GM06990 (cell line): Measurements from ENCODE around the gene TNIP2.
"Not testable (repeated sequence)": the region's sequence is repeated elsewhere in the genome, so short reads cannot be mapped to it uniquely, and the experiment has no call there.

Experiments used
- DNase-seq: peaks from one replicate; pipeline ENCODE4 v3.0.0-alpha.2; 2011; ENCODE audit not compliant: insufficient read length; ENCODE audit errors: extremely low read depth
- H3K27me3 ChIP-seq: replicated peaks from 2 replicates; pipeline ENCODE4 v1.6.0; 2011; ENCODE audit warnings: low read length; ENCODE audit not compliant: control insufficient read depth, insufficient read depth
- H3K36me3 ChIP-seq: 2 replicates; pipeline ENCODE4 v1.5.1; 2011; ENCODE audit warnings: low read length; ENCODE audit not compliant: control insufficient read depth, insufficient read depth
- H3K4me3 ChIP-seq: replicated peaks from 2 replicates; pipeline ENCODE4 v1.5.1; 2011; ENCODE audit warnings: low read depth, mild to moderate bottlenecking, control low read depth, low read length
- TF ChIP-seq, protein P1 (sequence below): IDR thresholded peaks from 2 replicates; pipeline ENCODE4 v1.5.1; 2011; ENCODE audit warnings: low read length, control low read depth, mild to moderate bottlenecking, inconsistent platforms; ENCODE audit not compliant: insufficient read depth, poor library complexity, severe bottlenecking

The TNIP2 gene

DNA sequence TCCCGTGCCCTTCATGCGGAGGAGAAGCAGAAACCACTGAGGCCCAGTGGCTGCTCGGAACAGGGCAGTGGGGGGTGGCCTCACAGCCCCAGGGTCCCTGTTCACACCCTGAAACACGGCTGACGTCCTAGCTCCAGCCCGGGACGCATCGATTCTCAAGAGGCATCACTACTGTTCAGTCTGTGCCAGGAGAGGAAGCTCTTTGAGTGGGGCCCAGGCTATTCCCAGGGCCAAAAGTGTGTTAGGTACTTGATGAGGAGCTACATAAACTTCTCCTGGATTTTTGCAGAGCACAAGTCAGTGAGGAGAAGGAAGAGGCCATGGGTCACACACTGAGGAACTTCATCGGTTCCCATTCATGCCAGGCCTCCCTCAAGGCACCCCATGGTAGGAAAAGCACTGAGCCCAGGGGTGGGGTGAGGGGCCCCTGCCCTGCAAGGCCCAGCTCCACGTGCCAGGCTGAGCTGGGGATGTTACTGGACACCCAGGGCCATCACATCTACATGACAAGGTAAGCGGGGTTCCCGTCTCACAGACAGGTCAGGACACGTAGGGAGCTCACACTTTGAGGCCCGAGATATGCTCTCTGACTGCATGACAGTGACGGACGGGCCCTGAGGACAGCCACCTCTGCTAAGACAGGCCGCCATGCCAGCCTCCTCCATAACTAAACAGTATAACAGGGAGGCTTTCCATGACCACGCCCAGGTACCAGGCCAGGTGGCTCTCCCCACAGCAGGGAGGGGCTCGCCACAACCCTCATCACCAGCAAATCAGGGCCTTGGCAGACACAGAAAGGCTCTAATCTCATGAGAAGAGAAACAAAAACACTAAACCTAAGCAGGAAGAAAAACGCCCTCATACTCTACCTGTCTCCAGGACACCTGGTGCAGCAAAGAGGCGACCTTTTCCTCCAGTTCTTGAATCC, 12.4 kb downstream of the TNIP2 start:
- peaks cover 46% of the 10 kb centered on the region for H3K36me3 ChIP-seq

GRCh38 chr4:2742823-2743517, 13.2 kb downstream of the TNIP2 start:
- Histone ChIP-seq H3K36me3 (peaks cover 46% of the 10 kb centered on the region), H3K4me3 (no peak overlapping the region), H3K27me3 (no peaks in the 10 kb centered on the region)
- no peak for DNase-seq
- TF ChIP-seq, protein P1, sequence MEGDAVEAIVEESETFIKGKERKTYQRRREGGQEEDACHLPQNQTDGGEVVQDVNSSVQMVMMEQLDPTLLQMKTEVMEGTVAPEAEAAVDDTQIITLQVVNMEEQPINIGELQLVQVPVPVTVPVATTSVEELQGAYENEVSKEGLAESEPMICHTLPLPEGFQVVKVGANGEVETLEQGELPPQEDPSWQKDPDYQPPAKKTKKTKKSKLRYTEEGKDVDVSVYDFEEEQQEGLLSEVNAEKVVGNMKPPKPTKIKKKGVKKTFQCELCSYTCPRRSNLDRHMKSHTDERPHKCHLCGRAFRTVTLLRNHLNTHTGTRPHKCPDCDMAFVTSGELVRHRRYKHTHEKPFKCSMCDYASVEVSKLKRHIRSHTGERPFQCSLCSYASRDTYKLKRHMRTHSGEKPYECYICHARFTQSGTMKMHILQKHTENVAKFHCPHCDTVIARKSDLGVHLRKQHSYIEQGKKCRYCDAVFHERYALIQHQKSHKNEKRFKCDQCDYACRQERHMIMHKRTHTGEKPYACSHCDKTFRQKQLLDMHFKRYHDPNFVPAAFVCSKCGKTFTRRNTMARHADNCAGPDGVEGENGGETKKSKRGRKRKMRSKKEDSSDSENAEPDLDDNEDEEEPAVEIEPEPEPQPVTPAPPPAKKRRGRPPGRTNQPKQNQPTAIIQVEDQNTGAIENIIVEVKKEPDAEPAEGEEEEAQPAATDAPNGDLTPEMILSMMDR = no peak

More for the DNA sequence above, 12.4 kb downstream of the TNIP2 start:
- DNase-seq = no peak
- H3K4me3 ChIP-seq = no peak overlapping the region
- no peaks in the 10 kb centered on the region for H3K27me3 ChIP-seq
- TF ChIP-seq, protein P1 = no peak

- peaks cover 45% of the 10 kb centered on the region for H3K36me3 ChIP-seq
- no peak for DNase-seq
Observed at GRCh38 chr4:2742081-2742822, 13.9 kb downstream of the TNIP2 start.

GRCh38 chr4:2741626-2742025, 14.5 kb downstream of the TNIP2 start:
- DNase-seq = no peak
- Histone ChIP-seq H3K4me3 (no peak overlapping the region), H3K36me3 (peaks cover 40% of the 10 kb centered on the region), H3K27me3 (no peaks in the 10 kb centered on the region)
- TF ChIP-seq, protein P1 = no peak

More at GRCh38 chr4:2742081-2742822, 13.9 kb downstream of the TNIP2 start:
- H3K27me3 ChIP-seq = no peaks in the 10 kb centered on the region
- TF ChIP-seq, protein P1 = no peak
- no peak overlapping the region for H3K4me3 ChIP-seq

- peaks cover 19% of the 10 kb centered on the region for H3K36me3 ChIP-seq
- H3K27me3 ChIP-seq, H3K4me3 ChIP-seq, DNase-seq: not testable (repeated sequence)
Observed at GRCh38 chr4:2738296-2738695, 17.8 kb downstream of the TNIP2 start.
